Left ventricle myocardium inferior (tissue), 1 donor: ENCODE measurements around the gene HACD3. TPM values are rescaled to one million over a fixed set of nuclear protein-coding genes. Genes with fewer than 3 reads are reported as not detected.

ENCODE experiments used
- DNase-seq: peaks from one replicate; pipeline ENCODE4 v3.0.0-alpha.2; 2020
- H3K27ac ChIP-seq: fragments of 200-600 bp; replicated peaks from 2 replicates; pipeline ENCODE4 v1.8.0; 2021
- H3K27me3 ChIP-seq: fragments of 200-600 bp; 2 replicates; pipeline ENCODE4 v1.8.0; 2021; ENCODE audit warnings: low read depth
- H3K36me3 ChIP-seq: fragments of 200-600 bp; 2 replicates; pipeline ENCODE4 v1.8.0; 2021
- H3K4me1 ChIP-seq: fragments of 200-600 bp; 2 replicates; pipeline ENCODE4 v1.8.0; 2021
- H3K4me3 ChIP-seq: fragments of 200-600 bp; 2 replicates; pipeline ENCODE4 v1.8.0; 2021; ENCODE audit warnings: mild to moderate bottlenecking, moderate library complexity
- H3K9me3 ChIP-seq: fragments of 200-600 bp; replicated peaks from 2 replicates; pipeline ENCODE4 v1.8.0; 2021
- intact Hi-C: fragments of 100-400 bp; cut with micrococcal nuclease; formaldehyde crosslinking; loops from one replicate; pipeline ENCODE4 v1.11.0; 2022
- total RNA-seq: library from RNA; stranded (reverse); fragmentation: NEBNext Ultra II Directional; extraction: Animal tissue kit (Norgen Biotek cat#: 25700); gene quantifications from one replicate; pipeline ENCODE4 v1.2.1, GENCODE V29; 2021
- TF ChIP-seq, protein P1 (sequence below): fragments of 200-600 bp; IDR thresholded peaks from 2 replicates; pipeline ENCODE4 v1.8.0; 2021; ENCODE audit warnings: antibody characterized with exemption, mild to moderate bottlenecking, borderline replicate concordance
- donor health status: DM: no; HTN: yes; CAD: no; lungs with severe emphysema.

The HACD3 gene
- total RNA-seq, 1 donor from 2014 or later = 8.9 TPM

DNA sequence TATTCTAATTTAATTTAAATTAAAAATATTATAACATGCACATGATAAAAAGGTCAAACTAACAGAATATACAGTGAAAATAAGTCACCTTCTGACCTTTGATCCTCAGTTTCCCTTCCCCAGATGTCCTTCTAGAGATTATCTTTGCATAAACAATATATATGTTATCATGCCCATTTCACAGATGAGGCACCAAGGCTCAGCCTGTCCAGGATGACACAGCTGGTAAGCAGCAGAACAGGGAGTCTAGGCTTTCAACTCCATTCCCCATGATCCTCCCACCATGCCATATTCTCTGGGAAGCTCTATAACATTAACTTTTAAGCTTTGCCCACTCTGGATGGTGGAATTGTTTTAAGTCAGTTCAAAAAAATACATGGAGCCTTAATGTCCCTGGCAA lies 92.8 kb downstream of the HACD3 start:
- H3K4me3 ChIP-seq = no peak overlapping the region
- no peaks in the 10 kb centered on the region for H3K27me3 ChIP-seq
- intact Hi-C loops = no loop called here
- no peaks in the 10 kb centered on the region for H3K4me1 ChIP-seq
- no peak for DNase-seq
- H3K9me3 ChIP-seq = no peaks in the 10 kb centered on the region
- no peak overlapping the region for H3K27ac ChIP-seq
- H3K36me3 ChIP-seq = peaks cover 16% of the 10 kb centered on the region
- TF ChIP-seq, protein P1, sequence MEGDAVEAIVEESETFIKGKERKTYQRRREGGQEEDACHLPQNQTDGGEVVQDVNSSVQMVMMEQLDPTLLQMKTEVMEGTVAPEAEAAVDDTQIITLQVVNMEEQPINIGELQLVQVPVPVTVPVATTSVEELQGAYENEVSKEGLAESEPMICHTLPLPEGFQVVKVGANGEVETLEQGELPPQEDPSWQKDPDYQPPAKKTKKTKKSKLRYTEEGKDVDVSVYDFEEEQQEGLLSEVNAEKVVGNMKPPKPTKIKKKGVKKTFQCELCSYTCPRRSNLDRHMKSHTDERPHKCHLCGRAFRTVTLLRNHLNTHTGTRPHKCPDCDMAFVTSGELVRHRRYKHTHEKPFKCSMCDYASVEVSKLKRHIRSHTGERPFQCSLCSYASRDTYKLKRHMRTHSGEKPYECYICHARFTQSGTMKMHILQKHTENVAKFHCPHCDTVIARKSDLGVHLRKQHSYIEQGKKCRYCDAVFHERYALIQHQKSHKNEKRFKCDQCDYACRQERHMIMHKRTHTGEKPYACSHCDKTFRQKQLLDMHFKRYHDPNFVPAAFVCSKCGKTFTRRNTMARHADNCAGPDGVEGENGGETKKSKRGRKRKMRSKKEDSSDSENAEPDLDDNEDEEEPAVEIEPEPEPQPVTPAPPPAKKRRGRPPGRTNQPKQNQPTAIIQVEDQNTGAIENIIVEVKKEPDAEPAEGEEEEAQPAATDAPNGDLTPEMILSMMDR = no peak

DNA sequence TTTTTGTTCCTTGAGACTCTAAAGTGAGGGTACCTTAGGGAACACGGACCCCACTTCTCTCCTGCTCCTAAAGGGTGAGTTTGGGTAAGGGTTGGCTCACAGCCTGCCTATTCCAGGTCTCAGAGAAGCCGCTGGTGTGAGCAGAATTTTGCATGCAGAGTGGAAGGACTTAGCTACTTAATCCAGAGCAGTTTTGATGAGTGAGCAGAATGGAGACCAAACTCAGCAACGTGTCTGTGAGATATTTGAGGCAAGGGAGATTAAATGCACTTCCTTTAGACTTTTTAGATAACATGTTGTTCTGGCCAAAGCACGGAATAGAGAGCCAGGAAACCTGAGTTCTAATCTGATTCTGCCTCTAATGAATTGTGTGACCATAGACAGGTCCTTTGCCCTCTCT lies 96.6 kb downstream of the HACD3 start:
- Histone ChIP-seq H3K4me3 (no peak overlapping the region), H3K36me3 (peaks cover 16% of the 10 kb centered on the region), H3K27ac (no peak overlapping the region), H3K9me3 (no peaks in the 10 kb centered on the region), H3K4me1 (no peaks in the 10 kb centered on the region), H3K27me3 (no peaks in the 10 kb centered on the region)
- no peak for DNase-seq
- TF ChIP-seq, protein P1 = no peak
- intact Hi-C loops = no loop called here

Other genes with a start within 250 kb of the HACD3 start
- 4.6 TPM for gene PARP16, start 243.6 kb upstream of the HACD3 start, total RNA-seq
- not detected for gene RNU5A-1, start 234.4 kb upstream of the HACD3 start, total RNA-seq
- gene RNU5B-1, start 225.8 kb upstream of the HACD3 start, total RNA-seq = 40.3 TPM
- 0.16 TPM for gene IGDCC3, start 152.5 kb upstream of the HACD3 start, total RNA-seq
- 0.96 TPM for gene IGDCC4, start 107.5 kb upstream of the HACD3 start, total RNA-seq
- gene DPP8, start 12.8 kb upstream of the HACD3 start, total RNA-seq = 39.9 TPM
- 12.2 TPM for gene INTS14, start 80.7 kb downstream of the HACD3 start, total RNA-seq
- gene SLC24A1, start 91.5 kb downstream of the HACD3 start, total RNA-seq = 2.3 TPM